Astrocyte of the spinal cord (primary cell): ENCODE results near the gene CHRM1.

ENCODE experiments used
- DNase-seq: peaks from one replicate; pipeline ENCODE4 v3.0.0; 2011; ENCODE audit warnings: low read depth, low spot score
- H3K4me3 ChIP-seq: 2 replicates; pipeline ENCODE4 v1.5.1; 2011; ENCODE audit warnings: low read depth, mild to moderate bottlenecking, low read length, moderate library complexity
- in situ Hi-C: cut with HindIII; loops from 2 replicates; pipeline ENCODE4 v1.10.0; 2017; ENCODE audit warnings: low sequenced_read_pairs
- TF ChIP-seq, protein P1 (sequence below): IDR thresholded peaks from 2 replicates; pipeline ENCODE4 v1.5.1; 2012; ENCODE audit warnings: low read depth, mild to moderate bottlenecking, low read length, inconsistent platforms

CHRM1 gene

DNA sequence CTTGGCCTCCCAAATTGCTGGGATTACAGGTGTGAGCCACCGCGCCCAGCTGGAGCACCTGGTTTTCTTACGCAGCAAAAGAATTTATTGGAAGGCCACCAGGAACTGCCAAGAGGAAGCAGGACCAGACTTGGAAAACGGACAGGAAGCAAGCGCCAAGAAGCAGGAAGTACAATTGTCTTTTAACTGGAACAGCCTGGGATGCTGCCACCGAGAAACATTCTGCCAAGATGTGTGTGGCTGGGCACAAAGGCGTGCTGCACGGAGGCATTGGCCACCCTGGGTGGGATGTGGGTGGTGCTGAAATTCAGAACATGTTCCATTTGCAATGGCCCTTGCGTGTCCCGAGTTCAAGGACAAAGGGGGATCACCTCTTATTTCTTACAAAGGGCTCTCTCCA, 25.1 kb downstream of the CHRM1 start:
- TF ChIP-seq, protein P1, sequence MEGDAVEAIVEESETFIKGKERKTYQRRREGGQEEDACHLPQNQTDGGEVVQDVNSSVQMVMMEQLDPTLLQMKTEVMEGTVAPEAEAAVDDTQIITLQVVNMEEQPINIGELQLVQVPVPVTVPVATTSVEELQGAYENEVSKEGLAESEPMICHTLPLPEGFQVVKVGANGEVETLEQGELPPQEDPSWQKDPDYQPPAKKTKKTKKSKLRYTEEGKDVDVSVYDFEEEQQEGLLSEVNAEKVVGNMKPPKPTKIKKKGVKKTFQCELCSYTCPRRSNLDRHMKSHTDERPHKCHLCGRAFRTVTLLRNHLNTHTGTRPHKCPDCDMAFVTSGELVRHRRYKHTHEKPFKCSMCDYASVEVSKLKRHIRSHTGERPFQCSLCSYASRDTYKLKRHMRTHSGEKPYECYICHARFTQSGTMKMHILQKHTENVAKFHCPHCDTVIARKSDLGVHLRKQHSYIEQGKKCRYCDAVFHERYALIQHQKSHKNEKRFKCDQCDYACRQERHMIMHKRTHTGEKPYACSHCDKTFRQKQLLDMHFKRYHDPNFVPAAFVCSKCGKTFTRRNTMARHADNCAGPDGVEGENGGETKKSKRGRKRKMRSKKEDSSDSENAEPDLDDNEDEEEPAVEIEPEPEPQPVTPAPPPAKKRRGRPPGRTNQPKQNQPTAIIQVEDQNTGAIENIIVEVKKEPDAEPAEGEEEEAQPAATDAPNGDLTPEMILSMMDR, result no peak
- H3K4me3 ChIP-seq, result no peak overlapping the region
- DNase-seq, result no peak
- in situ Hi-C loops, result no loop called here

- in situ Hi-C loops, result no loop called here
- H3K4me3 ChIP-seq, result no peak overlapping the region
- no peak for DNase-seq
- TF ChIP-seq, protein P1, result no peak
Measured at GRCh38 chr11:62895501-62895900, 25.7 kb downstream of the CHRM1 start.

- in situ Hi-C loops, result no loop called here
- no peak for DNase-seq
- TF ChIP-seq, protein P1, result no peak
Measured at GRCh38 chr11:62892077-62892922, 28.9 kb downstream of the CHRM1 start.

GRCh38 chr11:62889484-62890437, 31.4 kb downstream of the CHRM1 start:
- TF ChIP-seq, protein P1, result no peak
- no peak overlapping the region for H3K4me3 ChIP-seq
- in situ Hi-C loops, result no loop called here
- peak; percentile 19 for DNase-seq

More at GRCh38 chr11:62892077-62892922, 28.9 kb downstream of the CHRM1 start:
- no peak overlapping the region for H3K4me3 ChIP-seq

DNA sequence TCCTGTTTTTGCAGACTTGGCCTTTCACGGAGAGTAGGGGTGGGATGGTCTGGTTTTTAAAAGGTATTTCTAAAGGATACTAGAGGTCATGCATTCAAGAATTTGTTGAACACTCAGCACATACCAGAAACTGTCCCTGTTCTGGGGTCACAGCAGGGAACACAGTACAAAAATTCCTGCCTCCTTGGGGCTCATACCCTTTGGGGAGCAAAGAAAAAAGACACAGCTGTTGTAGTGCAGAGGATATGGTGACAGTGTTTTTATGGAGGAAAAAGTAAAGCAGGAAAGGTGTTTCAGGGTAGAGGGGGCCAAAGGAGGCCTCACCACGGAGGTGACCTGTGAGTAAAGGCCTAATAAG, 32.1 kb downstream of the CHRM1 start:
- no peak overlapping the region for H3K4me3 ChIP-seq
- no peak for DNase-seq
- TF ChIP-seq, protein P1, result no peak
- in situ Hi-C loops, result no loop called here

GRCh38 chr11:62888406-62888805, 32.8 kb downstream of the CHRM1 start:
- TF ChIP-seq, protein P1, result no peak
- no peak overlapping the region for H3K4me3 ChIP-seq
- no peak for DNase-seq
- in situ Hi-C loops, result no loop called here
